ENCODE data around the gene MYO15B. TPM values are rescaled to one million over a fixed set of nuclear protein-coding genes. Genes with fewer than 3 reads are reported as not detected.

MYO15B gene
- total and polyA plus RNA-seq, 2 experiments from 2014 or later: 21.3 to 101 TPM

GRCh38 chr17:75616521-75617122 is 29.0 kb downstream of the MYO15B start:
- no peak for TF ChIP-seq CTCF (IDR thresholded peaks at IDR 0.05; ENCODE audit: low read depth, low read length)
- no peak for DNase-seq (ENCODE audit: low read depth in 1 of 2, low spot score in 1 of 2)

GRCh38 chr17:75617218-75617617 is 29.6 kb downstream of the MYO15B start:
- Histone ChIP-seq H3K27ac (no peak overlapping the region), H3K4me3 (no peak overlapping the region), H3K9me3 (ENCODE audit: low read depth) (no peaks in the 10 kb centered on the region), H3K4me1 (ENCODE audit: low read depth) (no peaks in the 10 kb centered on the region), H3K36me3 (no peaks in the 10 kb centered on the region), H3K27me3 (no peaks in the 10 kb centered on the region)
- no peak for DNase-seq (ENCODE audit: low read depth in 1 of 2, low spot score in 1 of 2)
- no peak for TF ChIP-seq CTCF (IDR thresholded peaks at IDR 0.05; ENCODE audit: low read depth, low read length)

More at GRCh38 chr17:75616521-75617122, 29.0 kb downstream of the MYO15B start:
- no peak overlapping the region for H3K4me3 ChIP-seq
- H3K9me3 ChIP-seq (ENCODE audit: low read depth): no peaks in the 10 kb centered on the region
- H3K36me3 ChIP-seq: no peaks in the 10 kb centered on the region
- no peaks in the 10 kb centered on the region for H3K4me1 ChIP-seq (ENCODE audit: low read depth)
- H3K27me3 ChIP-seq: no peaks in the 10 kb centered on the region
- H3K27ac ChIP-seq: no peak overlapping the region

- H3K4me3 ChIP-seq: no peak overlapping the region
- DNase-seq (ENCODE audit: low read depth in 1 of 2, low spot score in 1 of 2): no peak
- no peaks in the 10 kb centered on the region for H3K36me3 ChIP-seq
- H3K27me3 ChIP-seq: no peaks in the 10 kb centered on the region
- H3K9me3 ChIP-seq (ENCODE audit: low read depth): no peaks in the 10 kb centered on the region
- TF ChIP-seq CTCF (IDR thresholded peaks at IDR 0.05; ENCODE audit: low read depth, low read length): no peak
- H3K4me1 ChIP-seq (ENCODE audit: low read depth): no peaks in the 10 kb centered on the region
- no peak overlapping the region for H3K27ac ChIP-seq
These were observed 30.1 kb downstream of the MYO15B start for GRCh38 chr17:75617675-75618074.

- H3K36me3 ChIP-seq: no peaks in the 10 kb centered on the region
- DNase-seq (ENCODE audit: low read depth in 1 of 2, low spot score in 1 of 2): peak; percentile 47 to 50
These were observed 32.2 kb downstream of the MYO15B start for GRCh38 chr17:75619506-75620431.

GRCh38 chr17:75621489-75621888 is 33.9 kb downstream of the MYO15B start:
- DNase-seq (ENCODE audit: low read depth in 1 of 2, low spot score in 1 of 2): no peak
- H3K4me1 ChIP-seq (ENCODE audit: low read depth): peaks cover 5% of the 10 kb centered on the region
- no peaks in the 10 kb centered on the region for H3K36me3 ChIP-seq
- H3K27ac ChIP-seq: no peak overlapping the region
- no peaks in the 10 kb centered on the region for H3K9me3 ChIP-seq (ENCODE audit: low read depth)
- no peak overlapping the region for H3K4me3 ChIP-seq
- TF ChIP-seq CTCF (IDR thresholded peaks at IDR 0.05; ENCODE audit: low read depth, low read length): no peak
- no peaks in the 10 kb centered on the region for H3K27me3 ChIP-seq

More at GRCh38 chr17:75619506-75620431, 32.2 kb downstream of the MYO15B start:
- no peaks in the 10 kb centered on the region for H3K9me3 ChIP-seq (ENCODE audit: low read depth)
- H3K27me3 ChIP-seq: no peaks in the 10 kb centered on the region
- H3K4me3 ChIP-seq: no peak overlapping the region
- no peaks in the 10 kb centered on the region for H3K4me1 ChIP-seq (ENCODE audit: low read depth)
- peak; percentile 64 for TF ChIP-seq CTCF (IDR thresholded peaks at IDR 0.05; ENCODE audit: low read depth, low read length)
- no peak overlapping the region for H3K27ac ChIP-seq
